Activated naive CD4-positive, alpha-beta T cell (primary cell): ENCODE measurements around the gene NDUFB7.
"Not testable (repeated sequence)": the region's sequence is repeated elsewhere in the genome, so short reads cannot be mapped to it uniquely, and the experiment has no call there.

ENCODE experiments used
- DNase-seq, 4 experiments: peaks; one replicate each; lab custom pipeline; 2025; lab: John Stamatoyannopoulos, UW

Gene NDUFB7

DNA sequence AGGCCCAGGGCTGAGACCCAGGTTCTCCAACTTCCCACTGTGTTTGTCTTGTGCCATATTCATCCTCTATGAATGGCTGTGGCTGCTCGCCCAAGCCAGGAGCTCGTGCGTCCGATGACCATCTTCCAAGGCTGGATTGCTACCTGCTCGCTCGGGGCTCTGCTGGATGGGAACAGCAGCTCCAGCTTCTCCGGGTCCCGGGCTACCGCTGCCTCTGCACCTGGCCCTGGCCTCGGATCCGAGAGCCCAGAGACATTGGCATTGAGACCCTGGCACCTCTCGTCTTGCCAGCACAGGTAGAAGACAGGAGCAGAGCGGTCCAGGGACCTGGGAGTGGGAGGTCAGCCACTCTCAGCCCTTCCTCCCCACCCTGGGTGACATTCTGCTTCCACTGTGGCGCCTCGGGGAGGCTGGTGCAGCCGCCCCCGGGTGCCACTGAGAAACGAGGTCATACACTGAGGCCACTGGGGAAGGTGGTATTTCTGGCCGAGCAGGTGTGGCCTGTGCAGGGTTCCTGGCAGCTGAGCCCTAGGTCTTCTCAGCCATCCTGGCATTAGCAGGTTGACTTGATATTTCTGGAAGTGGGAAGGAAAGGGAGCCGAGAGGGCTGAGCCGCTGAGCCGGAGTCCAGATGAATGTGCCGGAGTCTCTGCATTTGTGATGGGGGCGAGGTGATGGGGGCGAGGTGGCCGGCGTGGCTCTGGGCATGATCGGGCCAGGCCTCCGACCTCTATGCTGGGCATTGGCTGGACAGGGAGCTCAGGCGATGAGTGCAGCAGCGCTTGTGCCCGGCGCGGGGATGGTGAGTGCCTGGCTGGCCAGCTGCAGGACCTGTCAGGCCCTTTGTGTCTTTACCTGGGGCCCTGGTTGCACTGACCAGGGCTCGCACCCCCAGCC lies 18.6 kb downstream of the NDUFB7 start:
- DNase-seq, result no peak

DNA sequence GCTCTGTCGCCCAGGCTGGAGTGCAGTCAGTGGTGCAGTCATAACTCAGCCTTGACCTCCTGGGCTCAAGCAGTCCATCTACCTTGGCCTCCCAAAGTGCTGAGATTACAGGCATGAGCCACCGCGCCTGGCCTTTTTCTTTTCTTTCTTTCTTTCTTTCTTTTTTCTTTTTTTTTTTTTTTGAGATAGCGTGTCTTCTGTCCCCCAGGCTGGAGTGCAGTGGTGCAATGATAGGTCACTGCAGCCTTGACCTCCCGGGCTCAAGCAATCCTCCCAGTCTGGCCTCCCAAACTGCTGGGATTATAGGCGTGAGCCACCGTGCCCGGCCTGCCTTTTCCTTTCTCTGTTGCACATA lies 19.9 kb downstream of the NDUFB7 start:
- DNase-seq, result not testable (repeated sequence)

DNA sequence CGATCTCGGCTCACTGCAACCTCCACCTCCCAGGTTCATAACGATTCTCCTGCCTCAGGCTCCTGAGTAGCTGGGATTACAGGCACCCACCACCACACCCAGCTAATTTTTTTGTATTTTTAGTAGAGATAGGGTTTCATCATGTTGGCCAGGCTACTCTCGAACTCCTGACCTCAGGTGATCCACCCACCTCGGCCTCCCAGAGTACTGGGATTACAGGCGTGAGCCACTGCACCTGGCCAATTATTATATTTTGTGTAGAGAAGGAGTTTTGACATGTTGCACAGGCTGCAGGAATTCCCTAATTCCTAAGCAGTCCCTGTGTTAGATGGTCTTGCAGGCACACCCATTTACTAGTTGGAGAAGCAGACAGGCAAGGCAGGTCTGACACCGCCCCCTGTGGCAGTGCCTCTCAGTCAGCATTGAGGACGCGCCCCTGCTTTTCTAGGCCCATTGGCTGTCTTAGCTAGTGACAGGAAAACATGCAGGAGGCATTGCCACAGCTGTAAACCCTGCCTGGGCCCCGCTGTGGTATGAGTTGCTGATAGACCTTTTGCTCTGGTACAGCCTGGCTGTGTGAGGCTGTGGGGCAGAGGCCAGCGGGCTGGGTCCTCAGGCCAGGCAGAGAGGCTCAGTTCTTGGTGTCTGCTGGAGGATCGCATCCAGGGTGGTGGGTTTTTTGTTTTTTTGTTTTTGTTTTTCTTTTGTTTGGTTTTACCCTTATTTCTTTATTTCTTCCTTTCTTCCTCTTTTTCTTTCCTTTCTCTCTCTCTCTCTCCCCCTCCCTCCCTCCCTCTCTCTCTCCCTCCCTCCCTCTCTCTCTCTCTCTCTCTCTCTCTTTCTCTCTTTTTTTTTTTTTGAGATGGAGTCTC lies 20.5 kb downstream of the NDUFB7 start:
- DNase-seq, result peak; percentile 24 to 81 (median 58)

DNA sequence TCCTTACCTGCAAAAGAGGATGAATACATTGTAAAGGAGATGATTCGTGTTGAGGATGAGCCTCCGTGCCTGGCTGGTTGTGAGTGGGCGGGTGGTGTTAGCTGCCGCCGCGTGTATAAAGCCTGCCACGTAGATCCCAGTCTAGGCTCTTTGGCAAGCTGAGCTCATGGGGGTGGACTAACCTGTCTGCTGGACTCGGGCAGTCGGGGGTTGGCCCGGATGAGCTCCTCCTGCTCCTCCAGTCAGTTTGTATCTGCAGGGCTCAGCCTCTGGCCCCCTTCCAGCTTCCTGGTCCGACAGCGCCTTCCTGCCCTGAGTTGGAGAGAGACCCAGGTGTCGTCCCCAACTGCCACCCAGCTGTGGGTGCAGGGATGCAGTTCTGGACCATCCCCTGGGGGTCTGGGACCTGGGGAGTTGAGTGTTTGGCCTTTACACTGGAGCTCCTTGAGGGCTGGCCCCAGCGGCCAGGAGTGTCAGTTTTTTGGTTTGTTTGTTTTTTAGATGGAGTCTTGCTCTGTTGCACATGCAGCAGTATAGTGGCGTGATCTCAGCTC lies 21.6 kb downstream of the NDUFB7 start:
- no peak for DNase-seq

DNA sequence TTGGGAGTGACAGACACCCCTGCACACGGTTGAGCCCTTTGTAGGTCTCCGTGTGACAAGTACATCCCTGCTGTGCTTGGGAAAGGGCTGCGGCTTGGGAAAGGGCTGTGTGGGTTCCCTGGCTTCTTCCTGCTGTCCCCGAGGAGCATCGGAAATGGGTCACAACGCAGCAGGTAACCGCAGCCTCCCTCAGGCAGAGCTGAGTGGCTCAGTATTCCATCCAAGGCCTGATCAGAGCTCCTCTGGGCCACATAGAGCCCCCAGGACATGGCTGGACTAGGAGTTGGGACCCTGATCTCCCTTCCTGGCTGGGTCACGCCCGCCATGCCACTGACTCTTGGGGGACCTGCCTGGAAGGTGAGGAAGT lies 26.2 kb downstream of the NDUFB7 start:
- no peak for DNase-seq

DNA sequence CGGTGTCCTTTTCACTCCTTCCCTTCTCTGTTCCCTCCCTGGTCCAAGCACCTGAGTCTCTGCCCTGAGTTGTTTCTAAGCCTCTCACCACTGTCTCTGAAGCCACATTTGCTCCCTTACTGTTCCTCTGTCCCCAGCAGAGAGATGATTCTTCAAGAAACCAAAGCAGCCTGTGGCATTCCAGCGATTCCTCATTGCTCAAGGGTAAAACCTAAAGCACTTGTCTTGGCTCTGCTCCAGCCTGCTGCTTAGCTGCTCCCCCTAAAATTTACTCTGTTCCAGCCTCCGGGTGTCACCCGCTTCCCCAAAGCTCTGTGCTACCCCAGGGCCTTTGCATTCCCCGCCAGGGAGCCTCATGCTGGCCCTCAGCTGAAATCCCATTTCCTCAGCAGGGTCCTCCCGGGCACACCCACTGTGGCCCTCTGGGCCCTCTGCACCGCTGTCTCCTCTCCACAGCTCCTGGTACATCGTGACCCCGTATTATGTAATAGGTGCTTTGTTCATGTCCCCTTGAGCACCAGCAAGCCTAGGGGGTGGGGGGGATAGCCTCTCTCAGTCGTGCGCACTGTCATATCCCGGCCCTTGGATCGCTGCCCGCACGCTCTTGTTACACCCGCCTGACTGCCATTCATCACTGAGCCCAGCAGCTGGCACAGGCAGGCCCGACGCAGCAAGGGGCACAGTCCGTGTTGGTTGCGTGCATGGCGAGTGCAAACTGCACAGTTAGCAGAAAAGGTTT lies 26.7 kb downstream of the NDUFB7 start:
- DNase-seq, result no peak

DNA sequence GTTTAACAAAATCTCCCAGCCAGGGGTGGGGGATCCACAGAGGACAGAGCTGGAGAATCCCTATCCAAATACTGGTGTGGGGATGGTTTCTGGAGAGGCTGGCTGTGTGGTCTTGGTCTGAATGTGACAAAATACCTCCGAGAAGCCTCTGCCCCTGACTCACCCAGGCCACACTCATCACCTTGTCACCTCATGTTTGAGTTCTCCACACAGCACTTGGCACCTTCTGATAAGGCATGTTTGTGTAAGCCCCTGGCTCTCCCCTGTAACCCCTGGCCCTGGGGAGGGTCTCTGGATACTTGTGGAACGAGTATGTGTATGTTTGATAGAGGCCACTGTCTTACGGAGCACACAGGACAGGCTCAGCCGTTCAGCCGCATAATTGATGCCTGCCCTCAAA lies 27.8 kb downstream of the NDUFB7 start:
- no peak for DNase-seq

DNA sequence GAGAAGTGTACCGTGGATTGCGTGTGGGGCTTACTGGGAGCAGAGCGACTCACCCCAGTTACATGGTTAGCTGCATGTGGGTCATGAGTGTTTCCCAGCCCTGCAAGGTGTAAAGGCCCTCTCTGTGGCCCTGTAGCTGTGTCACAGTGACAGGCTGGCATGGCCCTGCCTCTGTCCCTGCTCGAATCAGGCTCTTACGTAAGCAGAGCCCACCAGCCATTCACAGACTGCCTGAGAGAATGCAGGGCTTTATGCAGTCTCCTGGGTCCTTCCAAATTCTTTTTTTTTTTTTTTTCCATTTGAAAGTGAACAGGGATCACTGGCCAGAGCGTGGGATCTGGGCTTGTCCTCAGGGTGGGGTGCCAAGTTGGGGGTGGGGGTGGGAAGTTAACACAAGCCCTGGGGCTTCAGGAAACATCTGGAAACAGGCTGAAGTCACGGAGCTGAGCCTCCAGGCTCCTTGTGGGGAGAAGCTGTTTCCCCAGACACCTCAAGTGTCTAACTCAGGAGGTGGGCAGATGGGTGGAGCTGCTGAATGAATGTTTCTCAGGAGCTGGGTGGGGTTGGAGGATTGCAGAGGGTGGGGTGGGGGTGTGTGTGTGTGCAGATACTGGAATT lies 29.0 kb downstream of the NDUFB7 start:
- no peak for DNase-seq

DNA sequence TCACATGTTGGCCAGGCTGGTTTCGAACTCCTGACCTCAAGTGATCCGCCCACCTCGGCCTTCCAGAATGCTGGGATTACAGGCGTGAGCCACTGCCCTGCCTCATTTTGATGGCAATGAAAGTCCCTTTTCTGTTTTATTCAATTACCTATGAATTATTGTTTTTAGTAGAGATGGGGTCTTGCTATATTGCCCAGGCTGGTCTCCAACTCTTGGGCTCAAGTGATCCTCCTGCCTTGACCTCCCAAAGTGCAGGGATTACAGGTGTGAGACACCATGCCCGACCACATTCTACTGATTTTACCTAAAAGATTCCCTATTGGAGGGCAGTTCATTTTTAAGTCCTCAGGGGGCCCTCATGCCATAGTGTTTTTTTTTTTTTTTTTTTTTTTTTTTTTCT lies 29.9 kb downstream of the NDUFB7 start:
- DNase-seq, result not testable (repeated sequence)

DNA sequence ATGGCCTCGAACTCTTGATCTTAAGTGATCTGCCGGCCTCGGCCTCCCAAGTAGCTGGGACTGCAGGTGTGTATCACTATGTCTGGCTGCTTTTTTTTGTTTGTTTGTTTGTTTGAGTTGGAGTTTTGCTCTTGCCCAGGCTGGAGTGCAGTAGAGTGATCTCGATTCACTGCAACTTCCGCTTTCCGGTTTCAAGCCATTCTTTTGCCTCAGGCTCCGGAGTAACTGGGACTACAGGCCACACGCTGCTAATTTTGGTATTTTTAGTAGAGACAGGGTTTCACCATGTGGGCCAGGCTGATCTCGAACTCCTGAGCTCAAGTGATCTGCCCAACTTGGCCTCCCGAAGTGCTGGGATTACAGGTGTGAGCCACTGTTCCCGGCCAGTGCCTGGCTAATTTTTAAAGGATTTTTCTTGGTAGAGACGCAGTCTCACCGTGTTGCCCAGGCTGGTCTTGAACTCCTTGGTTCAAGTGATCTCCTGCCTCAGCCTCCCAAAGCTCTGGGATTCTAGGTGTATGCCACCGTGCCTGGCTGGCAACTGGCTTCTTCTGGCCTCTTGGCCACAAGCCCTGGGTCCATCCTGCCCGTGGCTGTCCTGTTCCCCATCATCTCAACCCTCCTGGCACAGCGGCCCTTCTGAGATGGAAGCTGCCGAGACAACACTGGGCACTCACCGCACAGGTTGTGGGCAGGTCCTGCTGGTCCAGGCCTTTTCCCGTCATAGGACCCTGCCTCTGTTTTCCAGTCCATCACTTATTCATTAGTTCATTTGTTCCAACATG lies 30.9 kb downstream of the NDUFB7 start:
- no peak for DNase-seq

DNA sequence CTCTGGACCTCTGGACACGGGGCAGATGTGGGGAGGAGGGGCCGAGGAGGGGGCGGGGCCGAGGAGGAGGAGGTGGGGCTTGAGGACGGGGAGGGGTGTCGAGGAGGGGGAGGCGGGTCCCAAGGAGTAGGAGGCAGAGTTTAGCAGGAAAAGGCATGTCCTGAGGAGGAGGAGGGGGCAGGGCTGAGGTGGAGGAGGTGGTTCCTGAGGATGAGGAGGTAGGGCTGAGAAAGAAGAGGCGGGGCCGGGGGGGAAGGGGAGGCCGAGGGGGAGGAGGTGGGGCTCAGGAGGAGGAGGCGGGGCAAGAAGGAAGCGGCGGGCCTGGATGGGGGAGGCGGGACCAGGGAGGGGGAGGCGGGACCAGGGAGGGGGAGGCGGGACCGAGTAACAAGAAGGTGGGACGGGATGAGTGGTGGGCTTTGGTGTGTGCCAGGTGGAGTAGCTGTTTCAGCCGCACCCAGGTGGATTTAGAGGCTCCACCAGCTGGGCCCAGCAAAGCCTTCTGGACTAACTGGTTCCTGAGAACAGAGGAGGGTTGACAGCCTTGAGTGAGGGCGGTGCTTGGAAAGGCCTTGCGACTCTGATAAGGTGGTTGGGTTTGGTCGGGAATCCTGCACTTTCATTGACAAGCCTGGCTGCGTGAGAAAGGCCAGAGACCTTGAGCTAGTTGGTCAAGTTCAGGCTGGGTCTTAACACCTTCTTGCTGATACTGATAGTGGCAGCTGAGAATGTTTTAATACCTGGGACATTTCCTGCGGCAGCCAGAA lies 34.8 kb downstream of the NDUFB7 start:
- DNase-seq, result peak in 1 of 4 experiments; percentile 34

DNA sequence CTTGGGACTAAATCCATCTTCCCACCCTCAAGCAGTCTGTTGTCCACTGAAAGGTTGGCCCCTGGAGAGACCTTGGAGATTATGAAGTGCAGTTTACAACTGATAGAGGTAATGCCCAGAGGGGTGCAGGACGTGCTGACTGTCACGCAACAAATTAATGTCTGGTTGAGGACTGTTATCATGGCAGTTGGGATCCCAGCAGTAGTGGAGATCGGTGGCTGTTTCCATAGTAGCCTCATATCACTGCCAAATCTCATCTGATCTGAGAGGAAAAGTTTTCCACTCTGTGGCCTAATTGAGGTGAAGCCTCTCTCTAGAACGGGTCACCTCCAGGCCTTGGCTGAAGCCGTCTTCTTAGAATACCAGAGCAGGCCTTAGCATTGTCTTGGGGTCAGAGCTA lies 38.4 kb downstream of the NDUFB7 start:
- DNase-seq, result no peak

DNA sequence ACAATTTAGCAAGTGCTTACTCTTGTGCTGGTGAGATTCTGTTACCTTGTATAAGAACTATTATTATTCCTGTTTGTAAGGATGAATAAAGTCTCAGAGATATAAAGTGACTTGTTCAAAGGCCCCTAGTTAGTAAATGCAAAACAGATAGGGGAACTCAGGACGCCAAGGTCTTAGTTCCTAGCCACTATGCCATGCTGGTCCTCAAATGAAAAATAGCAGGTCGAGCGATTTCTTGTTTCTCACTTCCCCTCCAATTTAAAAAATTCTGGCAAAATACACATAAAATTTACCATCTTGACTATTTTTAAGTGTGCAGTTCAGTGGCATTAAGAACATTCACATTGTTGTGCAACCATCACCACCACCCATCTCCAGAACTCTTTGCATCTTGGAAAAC lies 41.4 kb downstream of the NDUFB7 start:
- DNase-seq, result no peak

DNA sequence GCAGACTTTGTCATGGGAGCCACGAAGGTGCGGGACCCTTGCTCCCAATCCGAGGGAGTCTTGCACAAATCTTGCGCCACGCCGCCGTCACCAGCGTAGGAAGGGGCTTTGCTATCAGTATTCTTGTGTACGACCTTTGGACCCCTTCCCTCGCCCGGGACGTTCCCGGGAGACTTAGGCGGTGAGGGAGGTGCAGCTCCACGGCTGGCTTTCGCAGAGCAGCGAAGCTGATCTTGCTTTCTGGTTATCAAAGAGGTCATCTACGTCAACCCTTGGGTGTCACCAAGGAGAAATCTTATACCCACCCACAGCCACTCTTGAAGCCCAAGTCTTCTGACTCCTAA lies 41.9 kb downstream of the NDUFB7 start:
- DNase-seq, result peak in 1 of 4 experiments; percentile 55

DNA sequence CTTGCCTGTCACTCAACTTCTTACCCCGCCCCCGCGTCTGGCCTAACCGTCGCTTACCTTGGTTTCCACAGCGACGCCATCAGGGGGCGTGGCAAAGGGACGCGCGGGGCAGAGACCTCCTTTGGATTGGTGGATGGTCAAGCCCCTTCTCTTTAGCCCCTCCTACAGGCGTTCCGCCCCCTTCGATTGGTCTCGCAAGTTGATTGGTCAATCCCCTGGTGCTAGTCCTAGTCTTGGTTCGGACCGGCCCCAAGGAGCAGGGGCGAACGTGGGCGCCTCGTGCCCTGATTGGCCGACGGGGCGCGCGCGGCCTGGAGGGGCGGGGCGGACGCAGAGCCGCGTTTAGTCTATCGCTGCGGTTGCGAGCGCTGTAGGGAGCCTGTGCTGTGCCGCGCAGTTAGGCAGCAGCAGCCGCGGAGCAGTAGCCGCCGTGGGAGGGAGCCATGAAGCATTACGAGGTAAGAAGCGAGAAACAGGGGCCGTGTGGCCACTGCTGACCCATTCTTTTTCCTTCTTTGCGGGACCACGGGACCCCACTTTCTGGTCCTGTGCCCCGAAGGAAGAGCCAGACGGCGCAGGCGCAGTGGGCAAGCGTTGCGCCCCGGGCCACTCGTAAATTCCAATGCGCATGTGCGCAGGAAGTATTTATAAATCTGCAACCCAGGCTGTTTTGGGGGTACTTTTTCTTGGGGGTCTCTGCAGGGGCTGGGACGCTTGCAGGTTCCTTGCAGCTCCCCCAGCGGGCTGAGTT lies 42.4 kb downstream of the NDUFB7 start, which contains the start of gene TECR:
TECR (plus strand) TSS at position 341 of the 751 bp plus-strand sequence; CDS start at position 444, 103 bp downstream.
- peak; percentile 97 to 100 (median 100) for DNase-seq

DNA sequence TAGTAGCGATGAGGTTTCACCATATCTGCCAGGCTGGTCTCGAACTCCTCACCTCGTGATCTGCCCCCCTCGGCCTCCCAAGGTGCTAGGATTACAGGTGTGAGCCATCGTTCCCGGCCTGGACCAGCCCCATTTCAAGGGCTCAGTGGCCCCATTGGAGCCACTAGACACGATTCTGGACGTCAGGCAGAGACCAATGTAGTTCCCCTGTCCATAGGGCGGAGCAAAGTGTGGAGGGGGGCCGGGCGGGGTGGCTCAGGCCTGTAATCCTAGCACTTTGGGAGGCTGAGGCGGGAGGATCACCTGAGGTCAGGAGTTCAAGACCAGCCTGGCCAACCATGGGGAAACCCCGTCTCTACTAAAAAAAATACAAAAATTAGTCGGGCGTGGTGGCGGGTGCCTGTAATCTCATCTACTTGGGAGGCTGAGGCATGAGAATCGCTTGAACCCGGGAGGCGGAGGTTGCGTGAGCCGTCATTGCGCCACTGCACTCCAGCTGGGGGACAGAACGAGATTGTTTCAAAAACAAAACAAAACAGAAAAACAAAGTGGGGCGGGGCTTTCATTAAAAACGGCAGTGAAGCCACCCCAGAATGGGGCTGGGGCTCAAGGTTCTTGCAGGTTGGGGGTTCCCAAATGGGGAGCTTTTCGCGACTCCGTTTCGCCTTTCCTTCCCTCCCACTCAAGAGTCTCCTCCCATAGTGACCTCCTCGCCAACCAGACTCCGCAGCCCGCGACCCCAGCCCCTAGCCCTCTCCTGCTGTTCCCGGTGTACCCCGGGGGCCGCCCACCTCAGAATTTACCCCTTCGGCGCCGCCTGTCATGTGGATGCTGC lies 43.2 kb downstream of the NDUFB7 start:
- no peak for DNase-seq

DNA sequence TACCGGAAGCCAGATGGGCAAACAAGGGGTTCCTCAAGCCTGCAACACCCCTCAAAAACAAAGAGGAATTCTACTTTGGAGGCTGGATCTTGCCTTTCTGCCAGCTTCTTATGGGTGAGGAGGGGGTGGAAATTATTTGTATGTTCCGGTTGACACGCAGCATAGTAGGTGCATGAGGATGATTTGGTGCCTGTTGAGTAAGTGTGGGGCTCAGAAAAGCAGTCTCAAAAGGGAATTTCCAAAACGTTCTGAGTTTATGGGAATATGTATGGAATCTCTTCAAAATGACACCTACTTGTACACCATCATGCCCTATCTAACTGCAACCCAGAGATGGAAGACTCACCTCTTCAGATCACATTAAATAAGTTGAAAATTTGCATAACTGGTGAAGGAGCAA lies 45.4 kb downstream of the NDUFB7 start:
- DNase-seq, result no peak

DNA sequence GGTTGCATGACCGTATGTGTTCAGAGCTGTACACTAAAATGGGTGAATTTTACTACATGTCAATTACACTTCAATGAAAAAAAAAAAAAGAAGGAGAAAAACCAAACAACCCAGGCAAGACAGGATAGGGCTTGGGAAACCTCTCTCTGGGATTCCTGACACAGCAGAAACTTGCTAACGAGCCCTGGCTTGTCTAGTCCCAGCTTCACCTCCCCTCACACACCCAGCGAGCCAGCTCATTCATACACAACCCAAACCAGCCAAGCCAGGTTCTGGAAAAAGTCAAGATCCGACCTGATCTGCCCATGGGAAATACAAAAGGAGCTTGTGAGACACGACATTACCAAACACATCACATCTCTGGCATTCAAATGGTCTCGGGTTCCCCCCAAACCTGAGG lies 46.1 kb downstream of the NDUFB7 start:
- no peak for DNase-seq
